Memory B cell (primary cell): ENCODE data around the gene LAGE3.

Experiments
- ATAC-seq: fragments of 150-1000 bp; cut with Tn5 transposase; 2 replicates; pipeline ENCODE4 v1.10.0; 2021; ENCODE audit warnings: low read depth, mild to moderate bottlenecking, moderate library complexity
- DNase-seq, 2 donors: peaks; one replicate each; pipeline ENCODE4 v3.0.0; 2022; ENCODE audit warnings: low spot score in 2 of 2
- H3K27ac Mint-ChIP-seq: one replicate; pipeline ENCODE4 v1.8.0; 2022; ENCODE audit warnings: mild to moderate bottlenecking, moderate library complexity, mixed read lengths
- H3K27me3 Mint-ChIP-seq: one replicate; pipeline ENCODE4 v1.8.0; 2022; ENCODE audit warnings: mixed read lengths
- H3K36me3 Mint-ChIP-seq: one replicate; pipeline ENCODE4 v1.8.0; 2022; ENCODE audit warnings: mild to moderate bottlenecking, mixed read lengths
- H3K4me1 Mint-ChIP-seq: one replicate; pipeline ENCODE4 v1.8.0; 2022; ENCODE audit warnings: mixed read lengths
- H3K4me3 Mint-ChIP-seq: one replicate; pipeline ENCODE4 v1.8.0; 2022; ENCODE audit warnings: mild to moderate bottlenecking, moderate library complexity, mixed read lengths
- H3K9me3 Mint-ChIP-seq: one replicate; pipeline ENCODE4 v1.8.0; 2022; ENCODE audit warnings: mixed read lengths

Gene LAGE3

GRCh38 chrX:154434394-154435168, 44.5 kb downstream of the LAGE3 start:
- no peaks in the 10 kb centered on the region for H3K9me3 Mint-ChIP-seq
- no peaks in the 10 kb centered on the region for H3K36me3 Mint-ChIP-seq
- no peaks in the 10 kb centered on the region for H3K27me3 Mint-ChIP-seq
- DNase-seq (no peak), ATAC-seq (no peak)
- H3K4me1 Mint-ChIP-seq = peaks cover 12% of the 10 kb centered on the region
- H3K4me3 Mint-ChIP-seq = no peak overlapping the region
- no peak overlapping the region for H3K27ac Mint-ChIP-seq

DNA sequence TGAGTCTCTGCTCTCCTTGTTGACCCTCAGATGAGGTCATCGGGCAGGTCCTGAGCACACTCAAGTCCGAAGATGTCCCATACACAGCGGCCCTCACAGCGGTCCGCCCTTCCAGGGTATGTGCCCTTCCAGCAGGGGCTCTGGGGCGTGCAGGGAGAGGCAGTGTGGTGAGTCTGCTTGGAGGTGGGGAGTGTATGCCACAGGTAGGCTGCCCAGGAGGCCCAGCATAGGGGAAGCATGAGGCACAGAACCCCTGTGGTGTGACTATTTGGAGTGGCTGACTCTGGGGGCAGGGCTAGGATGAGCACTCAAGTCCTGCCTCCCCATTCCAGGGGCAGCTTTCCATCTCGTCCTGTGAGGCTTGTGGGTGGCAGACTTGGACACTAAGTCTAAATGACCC, 45.5 kb downstream of the LAGE3 start:
- Mint-ChIP-seq H3K27me3 (no peaks in the 10 kb centered on the region), H3K4me3 (no peak overlapping the region), H3K9me3 (no peaks in the 10 kb centered on the region), H3K4me1 (peaks cover 16% of the 10 kb centered on the region), H3K36me3 (no peaks in the 10 kb centered on the region), H3K27ac (no peak overlapping the region)
- ATAC-seq (no peak), DNase-seq (no peak)

DNA sequence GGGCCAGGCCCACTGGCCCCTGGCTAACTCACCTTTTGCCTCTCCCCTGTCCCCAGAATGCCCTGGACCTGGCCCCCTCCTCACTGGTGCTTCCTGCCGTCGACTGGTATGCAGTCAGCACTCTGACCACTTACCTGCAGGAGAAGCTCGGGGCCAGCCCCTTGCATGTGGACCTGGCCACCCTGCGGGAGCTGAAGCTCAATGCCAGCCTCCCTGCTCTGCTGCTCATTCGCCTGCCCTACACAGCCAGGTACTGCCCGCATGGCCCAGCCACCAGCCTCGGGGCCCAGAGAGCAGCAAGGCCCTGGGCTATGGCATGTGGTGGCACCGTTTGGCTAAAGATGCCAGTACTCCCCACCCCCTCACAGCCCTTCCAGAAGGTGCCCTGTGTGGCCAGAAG, 46.9 kb downstream of the LAGE3 start:
- Mint-ChIP-seq H3K4me1 (peaks cover 12% of the 10 kb centered on the region), H3K4me3 (no peak overlapping the region), H3K9me3 (no peaks in the 10 kb centered on the region), H3K27me3 (no peaks in the 10 kb centered on the region), H3K36me3 (no peaks in the 10 kb centered on the region), H3K27ac (no peak overlapping the region)
- ATAC-seq (no peak), DNase-seq (no peak)

DNA sequence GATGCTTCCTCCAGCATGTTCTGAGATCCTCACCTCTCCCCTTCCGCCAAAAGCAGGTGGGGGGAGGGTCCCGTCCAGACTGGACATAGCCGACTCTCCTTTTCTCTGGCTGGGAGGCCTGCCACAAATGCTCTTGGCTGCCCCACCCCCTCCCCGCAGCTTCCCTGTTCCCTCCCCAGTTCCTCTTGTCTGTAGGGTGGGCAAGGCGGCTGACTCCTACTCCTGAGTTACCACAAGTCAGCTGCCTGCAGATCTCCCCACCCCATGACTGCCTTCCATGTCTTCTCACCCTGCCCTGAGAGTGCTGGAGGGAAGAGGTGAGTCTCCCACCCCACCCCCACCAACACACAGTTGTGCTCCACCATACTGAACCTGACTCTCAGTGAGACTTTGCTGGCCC, 47.7 kb downstream of the LAGE3 start:
- no peak for DNase-seq
- no peak overlapping the region for H3K27ac Mint-ChIP-seq
- H3K9me3 Mint-ChIP-seq = no peaks in the 10 kb centered on the region
- H3K4me3 Mint-ChIP-seq = no peak overlapping the region
- no peak for ATAC-seq
- H3K4me1 Mint-ChIP-seq = peaks cover 12% of the 10 kb centered on the region
- no peaks in the 10 kb centered on the region for H3K27me3 Mint-ChIP-seq
- H3K36me3 Mint-ChIP-seq = no peaks in the 10 kb centered on the region

- DNase-seq (no peak), ATAC-seq (no peak)
- Mint-ChIP-seq H3K4me3 (no peak overlapping the region), H3K9me3 (no peaks in the 10 kb centered on the region), H3K4me1 (peaks cover 12% of the 10 kb centered on the region), H3K36me3 (no peaks in the 10 kb centered on the region), H3K27ac (peak overlapping the region; percentile 75), H3K27me3 (no peaks in the 10 kb centered on the region)
Measured at GRCh38 chrX:154430916-154431315, 48.2 kb downstream of the LAGE3 start.

- Mint-ChIP-seq H3K27ac (peak overlapping the region; percentile 75), H3K36me3 (no peaks in the 10 kb centered on the region), H3K27me3 (no peaks in the 10 kb centered on the region), H3K4me1 (peaks cover 12% of the 10 kb centered on the region), H3K4me3 (no peak overlapping the region), H3K9me3 (no peaks in the 10 kb centered on the region)
- ATAC-seq (no peak), DNase-seq (no peak)
Measured at GRCh38 chrX:154430479-154430878, 48.6 kb downstream of the LAGE3 start.

DNA sequence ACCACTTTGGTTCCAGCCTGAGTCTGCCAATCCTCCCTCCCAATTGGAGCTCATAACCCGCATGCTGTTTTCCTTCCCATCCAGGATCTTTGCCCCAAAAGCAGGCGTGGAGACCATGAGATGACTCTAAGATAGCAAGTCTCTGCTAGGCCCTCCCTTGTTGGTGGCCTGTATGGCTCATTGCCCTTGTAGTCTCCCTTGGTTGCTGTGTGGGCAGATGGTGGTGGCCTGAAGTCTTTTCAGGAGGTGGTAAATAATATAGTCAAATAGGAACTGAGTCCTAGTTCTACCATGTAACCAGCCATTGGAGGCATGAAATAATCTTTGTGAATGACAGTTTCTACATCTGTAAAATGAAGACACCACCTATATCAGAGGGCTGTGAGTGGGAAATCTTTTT, 49.4 kb downstream of the LAGE3 start:
- no peak for ATAC-seq
- no peaks in the 10 kb centered on the region for H3K9me3 Mint-ChIP-seq
- DNase-seq = no peak
- no peak overlapping the region for H3K27ac Mint-ChIP-seq
- H3K36me3 Mint-ChIP-seq = no peaks in the 10 kb centered on the region
- peaks cover 12% of the 10 kb centered on the region for H3K4me1 Mint-ChIP-seq
- no peaks in the 10 kb centered on the region for H3K27me3 Mint-ChIP-seq
- H3K4me3 Mint-ChIP-seq = peak overlapping the region; percentile 88

DNA sequence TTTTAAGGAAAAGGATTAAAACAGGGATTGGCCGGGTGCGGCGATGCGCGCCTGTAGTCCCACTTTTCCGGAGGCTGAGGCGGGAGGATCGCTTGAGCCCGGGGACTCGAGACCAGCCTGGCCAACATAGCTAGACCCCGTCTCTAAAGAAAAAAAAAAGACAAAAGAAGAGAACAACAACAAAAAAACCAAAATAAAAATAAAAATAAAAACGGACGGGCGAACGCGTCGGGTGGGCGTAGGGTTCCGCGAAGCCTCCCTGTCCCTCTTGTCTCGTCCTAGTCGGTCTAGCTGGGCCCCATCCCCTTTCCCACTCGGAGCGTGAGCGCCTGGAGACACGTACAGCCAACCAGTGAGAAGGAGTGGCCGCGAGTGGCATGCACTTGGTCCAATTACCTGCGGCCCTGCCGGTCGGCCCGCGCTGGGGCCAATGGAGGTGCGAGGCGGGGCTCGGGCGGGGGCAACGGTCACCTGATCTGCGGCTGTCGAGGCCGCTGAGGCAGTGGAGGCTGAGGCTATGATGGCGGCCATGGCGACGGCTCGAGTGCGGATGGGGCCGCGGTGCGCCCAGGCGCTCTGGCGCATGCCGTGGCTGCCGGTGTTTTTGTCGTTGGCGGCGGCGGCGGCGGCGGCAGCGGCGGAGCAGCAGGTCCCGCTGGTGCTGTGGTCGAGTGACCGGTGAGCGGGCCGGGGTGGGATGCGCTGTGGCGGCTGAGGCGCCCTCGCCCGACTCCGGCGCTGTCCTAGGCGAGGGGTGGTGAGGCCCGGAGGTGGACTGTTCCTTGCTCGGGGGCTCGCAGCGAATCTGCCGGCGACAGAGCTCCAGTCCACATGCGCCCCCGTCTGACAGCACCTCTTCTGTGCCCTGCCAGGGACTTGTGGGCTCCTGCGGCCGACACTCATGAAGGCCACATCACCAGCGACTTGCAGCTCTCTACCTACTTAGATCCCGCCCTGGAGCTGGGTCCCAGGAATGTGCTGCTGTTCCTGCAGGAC, 50.6 kb downstream of the LAGE3 start, which contains the start of gene ATP6AP1:
Gene ATP6AP1, plus strand, starts transcription at position 502 of the 996 bp plus-strand sequence. Its CDS starts 16 bp downstream, at position 518.
- peaks cover 12% of the 10 kb centered on the region for H3K4me1 Mint-ChIP-seq
- no peaks in the 10 kb centered on the region for H3K9me3 Mint-ChIP-seq
- H3K4me3 Mint-ChIP-seq = peak within 1 kb of the TSS; percentile 88
- no peaks in the 10 kb centered on the region for H3K27me3 Mint-ChIP-seq
- H3K27ac Mint-ChIP-seq = peak within 1 kb of the TSS; percentile 79
- ATAC-seq (peak; percentile 97), DNase-seq (peak; percentile 61 to 74)
- no peaks in the 10 kb centered on the region for H3K36me3 Mint-ChIP-seq
